ENCODE measurements around the gene ESRRB. TPM values are rescaled to one million over a fixed set of nuclear protein-coding genes. Genes with fewer than 3 reads are reported as not detected.

The ESRRB gene
- total RNA-seq, 1 donor from 2014 or later, result not detected

- Mint-ChIP-seq H3K4me1 (ENCODE audit: unreplicated experiment) (no peaks in the 10 kb centered on the region), H3K27ac (ENCODE audit: unreplicated experiment) (no peak overlapping the region), H3K27me3 (ENCODE audit: unreplicated experiment) (no peaks in the 10 kb centered on the region), H3K4me3 (ENCODE audit: unreplicated experiment) (no peak overlapping the region), H3K9me3 (ENCODE audit: unreplicated experiment) (no peaks in the 10 kb centered on the region), H3K36me3 (ENCODE audit: unreplicated experiment) (no peaks in the 10 kb centered on the region)
- TF ChIP-seq CTCF (IDR thresholded peaks at IDR 0.05), result no peak
- no peak for DNase-seq (ENCODE audit: extremely low spot score, unreplicated experiment)
Measured at GRCh38 chr14:76423534-76423933, 47.6 kb downstream of the ESRRB start.

- no peaks in the 10 kb centered on the region for H3K36me3 Mint-ChIP-seq (ENCODE audit: unreplicated experiment)
- no peaks in the 10 kb centered on the region for H3K4me1 Mint-ChIP-seq (ENCODE audit: unreplicated experiment)
- no peaks in the 10 kb centered on the region for H3K27me3 Mint-ChIP-seq (ENCODE audit: unreplicated experiment)
- TF ChIP-seq CTCF (IDR thresholded peaks at IDR 0.05), result no peak
- no peak for DNase-seq (ENCODE audit: extremely low spot score, unreplicated experiment)
- no peaks in the 10 kb centered on the region for H3K9me3 Mint-ChIP-seq (ENCODE audit: unreplicated experiment)
- no peak overlapping the region for H3K4me3 Mint-ChIP-seq (ENCODE audit: unreplicated experiment)
- no peak overlapping the region for H3K27ac Mint-ChIP-seq (ENCODE audit: unreplicated experiment)
Measured at GRCh38 chr14:76424359-76424758, 48.4 kb downstream of the ESRRB start.

GRCh38 chr14:76426161-76426696 lies 50.3 kb downstream of the ESRRB start:
- Mint-ChIP-seq H3K4me3 (ENCODE audit: unreplicated experiment) (no peak overlapping the region), H3K9me3 (ENCODE audit: unreplicated experiment) (no peaks in the 10 kb centered on the region), H3K36me3 (ENCODE audit: unreplicated experiment) (no peaks in the 10 kb centered on the region), H3K27ac (ENCODE audit: unreplicated experiment) (no peak overlapping the region), H3K27me3 (ENCODE audit: unreplicated experiment) (no peaks in the 10 kb centered on the region), H3K4me1 (ENCODE audit: unreplicated experiment) (no peaks in the 10 kb centered on the region)
- TF ChIP-seq CTCF (IDR thresholded peaks at IDR 0.05), result no peak
- no peak for DNase-seq (ENCODE audit: extremely low spot score, unreplicated experiment)

- H3K4me1 Mint-ChIP-seq (ENCODE audit: unreplicated experiment), result no peaks in the 10 kb centered on the region
- H3K27me3 Mint-ChIP-seq (ENCODE audit: unreplicated experiment), result peaks cover 3% of the 10 kb centered on the region
- H3K4me3 Mint-ChIP-seq (ENCODE audit: unreplicated experiment), result no peak overlapping the region
- no peaks in the 10 kb centered on the region for H3K9me3 Mint-ChIP-seq (ENCODE audit: unreplicated experiment)
- no peaks in the 10 kb centered on the region for H3K36me3 Mint-ChIP-seq (ENCODE audit: unreplicated experiment)
- H3K27ac Mint-ChIP-seq (ENCODE audit: unreplicated experiment), result no peak overlapping the region
- DNase-seq (ENCODE audit: extremely low spot score, unreplicated experiment), result no peak
- no peak for TF ChIP-seq CTCF (IDR thresholded peaks at IDR 0.05)
Measured at GRCh38 chr14:76428611-76429010, 52.7 kb downstream of the ESRRB start.

- H3K9me3 Mint-ChIP-seq (ENCODE audit: unreplicated experiment), result no peaks in the 10 kb centered on the region
- no peak overlapping the region for H3K27ac Mint-ChIP-seq (ENCODE audit: unreplicated experiment)
- peaks cover 4% of the 10 kb centered on the region for H3K27me3 Mint-ChIP-seq (ENCODE audit: unreplicated experiment)
- H3K36me3 Mint-ChIP-seq (ENCODE audit: unreplicated experiment), result no peaks in the 10 kb centered on the region
- no peak for DNase-seq (ENCODE audit: extremely low spot score, unreplicated experiment)
- H3K4me1 Mint-ChIP-seq (ENCODE audit: unreplicated experiment), result no peaks in the 10 kb centered on the region
- TF ChIP-seq CTCF (IDR thresholded peaks at IDR 0.05), result no peak
- H3K4me3 Mint-ChIP-seq (ENCODE audit: unreplicated experiment), result no peak overlapping the region
Measured at GRCh38 chr14:76430017-76430416, 54.1 kb downstream of the ESRRB start.

Data from osteocyte (in vitro differentiated cells).